OCI-LY7 (cell line): ENCODE results near the gene IFT81.

Experiments used
- CTCF ChIP-seq: fragments of 200-600 bp; sonication (generic); conservative IDR thresholded peaks from 2 replicates; pipeline ENCODE4 v1.5.1; 2014; ENCODE audit warnings: mild to moderate bottlenecking, antibody characterized with exemption, low read length, moderate library complexity, mixed read lengths
- EZH2phosphoT487 ChIP-seq: fragments of 200-600 bp; sonication (generic); IDR thresholded peaks from 2 replicates; pipeline ENCODE4 v1.6.1; 2018; ENCODE audit warnings: low read depth, borderline replicate concordance, mild to moderate bottlenecking, mixed run types, antibody characterized with exemption, low read length, moderate library complexity, mixed read lengths

- TF ChIP-seq EZH2phosphoT487 (no peak), CTCF (no peak)
These were observed 61.9 kb downstream of the IFT81 start for GRCh38 chr12:110186059-110186458.
